ENCODE measurements around the gene RABGAP1L.
"Not testable (repeated sequence)": the region's sequence is repeated elsewhere in the genome, so short reads cannot be mapped to it uniquely, and the experiment has no call there.

RABGAP1L gene

GRCh38 chr1:174159252-174160108 is at the start of gene RABGAP1L:
Gene RABGAP1L (plus strand): TSS chr1:174159520.
- peak; percentile 74 to 89 for DNase-seq (ENCODE audit: low read depth in 2 of 2, low spot score in 1 of 2)

DNA sequence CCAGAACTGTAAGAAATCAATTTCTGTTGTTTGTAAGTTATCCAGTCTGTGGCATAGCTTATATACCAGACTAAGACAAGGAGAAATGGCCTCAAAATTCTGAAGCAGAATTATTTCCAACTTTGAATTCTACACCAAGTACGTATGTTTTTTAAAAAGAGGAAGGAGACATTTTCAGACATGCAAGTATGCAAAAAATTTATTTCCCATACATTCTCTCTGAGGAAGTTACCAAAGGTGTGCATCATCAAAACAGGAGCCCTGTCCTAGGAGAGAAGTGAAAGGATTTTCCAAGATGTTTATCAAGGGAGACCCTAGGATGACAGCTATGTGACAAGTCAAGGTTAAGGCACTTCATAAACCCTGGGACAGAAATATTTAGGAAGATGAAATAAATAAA is 49.3 kb upstream of the RABGAP1L start:
- DNase-seq (ENCODE audit: low read depth in 2 of 2, low spot score in 1 of 2): no peak

GRCh38 chr1:174112489-174113162 is 46.7 kb upstream of the RABGAP1L start:
- no peak for DNase-seq (ENCODE audit: low read depth in 2 of 2, low spot score in 1 of 2)

- DNase-seq (ENCODE audit: low read depth in 2 of 2, low spot score in 1 of 2): no peak
These were observed 45.2 kb upstream of the RABGAP1L start for GRCh38 chr1:174114106-174114505.

GRCh38 chr1:174114788-174115448 is 44.4 kb upstream of the RABGAP1L start:
- DNase-seq (ENCODE audit: low read depth in 2 of 2, low spot score in 1 of 2): no peak

- DNase-seq (ENCODE audit: low read depth in 2 of 2, low spot score in 1 of 2): no peak
These were observed 43.3 kb upstream of the RABGAP1L start for GRCh38 chr1:174116042-174116441.

- no peak for DNase-seq (ENCODE audit: low read depth in 2 of 2, low spot score in 1 of 2)
These were observed 40.6 kb upstream of the RABGAP1L start for GRCh38 chr1:174118751-174119150.

GRCh38 chr1:174122318-174122717 is 37.0 kb upstream of the RABGAP1L start:
- not testable (repeated sequence) for DNase-seq (ENCODE audit: low read depth in 2 of 2, low spot score in 1 of 2)

GRCh38 chr1:174123843-174124242 is 35.5 kb upstream of the RABGAP1L start:
- no peak for DNase-seq (ENCODE audit: low read depth in 2 of 2, low spot score in 1 of 2)

DNA sequence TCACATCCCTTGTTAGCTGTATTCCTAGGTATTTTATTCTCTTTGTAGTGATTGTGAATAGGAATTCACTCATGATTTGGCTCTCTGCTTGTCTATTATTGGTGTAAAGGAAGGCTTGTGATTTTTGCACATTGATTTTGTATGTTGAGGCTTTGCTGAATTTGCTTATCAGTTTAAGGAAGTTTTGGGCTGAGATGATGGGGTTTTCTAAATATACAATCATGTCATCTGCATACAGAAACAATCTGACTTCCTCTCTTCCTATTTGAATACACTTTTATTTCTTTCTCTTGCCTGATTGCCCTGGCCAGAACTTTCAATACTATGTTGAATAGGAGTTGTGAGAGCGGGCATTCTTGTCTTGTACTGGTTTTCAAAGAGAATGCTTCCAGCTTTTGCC is 32.1 kb upstream of the RABGAP1L start:
- DNase-seq (ENCODE audit: low read depth in 2 of 2, low spot score in 1 of 2): not testable (repeated sequence)

- no peak for DNase-seq (ENCODE audit: low read depth in 2 of 2, low spot score in 1 of 2)
These were observed 28.2 kb upstream of the RABGAP1L start for GRCh38 chr1:174131032-174131638.

DNA sequence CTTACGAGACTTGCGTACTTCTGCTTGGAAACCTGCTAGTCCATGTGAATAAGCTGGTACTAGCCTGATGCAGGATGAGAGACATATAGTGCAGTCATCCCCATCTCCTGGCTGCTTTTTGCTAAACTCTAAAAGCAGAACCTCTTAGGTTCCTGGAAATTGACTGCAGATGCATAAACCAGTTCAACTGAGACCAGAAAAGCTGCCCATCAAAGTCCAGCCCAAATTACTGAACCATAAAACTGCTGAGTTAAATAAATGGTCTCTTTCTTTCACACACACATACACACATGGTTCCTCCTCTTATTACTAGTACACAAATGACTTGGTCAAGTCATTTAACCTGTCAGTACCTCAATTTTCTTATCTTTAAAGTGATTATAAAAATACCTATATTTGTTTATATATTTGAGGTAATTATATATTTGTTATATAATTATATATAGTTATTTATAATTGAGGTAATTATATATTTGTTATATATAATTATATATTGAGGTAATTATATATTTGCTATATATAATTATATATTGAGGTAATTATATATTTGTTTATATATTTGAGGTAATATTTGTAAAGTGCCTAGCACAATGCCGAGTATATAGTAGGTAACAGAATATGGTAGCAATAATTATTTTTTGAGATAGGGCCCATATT is 25.2 kb upstream of the RABGAP1L start:
- DNase-seq (ENCODE audit: low read depth in 2 of 2, low spot score in 1 of 2): no peak

GRCh38 chr1:174135211-174135610 is 24.1 kb upstream of the RABGAP1L start:
- DNase-seq (ENCODE audit: low read depth in 2 of 2, low spot score in 1 of 2): no peak

DNA sequence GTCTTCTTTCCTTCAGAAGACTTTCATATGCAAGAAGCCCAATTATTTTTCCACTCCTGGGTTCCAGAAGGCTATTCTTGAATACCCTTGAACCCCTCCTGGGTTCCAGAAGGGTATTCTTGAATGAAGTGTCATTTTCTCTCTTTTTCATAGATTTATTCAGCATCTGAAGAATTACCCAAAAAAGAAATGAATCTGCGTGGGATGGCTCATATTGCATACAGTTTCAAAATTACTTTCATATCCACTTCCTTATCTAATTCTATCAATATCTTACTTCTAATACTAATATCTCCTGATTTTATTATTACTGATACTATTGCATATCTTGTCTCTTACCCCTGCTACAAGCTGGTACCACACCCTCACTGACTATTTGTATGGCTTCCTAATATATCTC is 22.6 kb upstream of the RABGAP1L start:
- no peak for DNase-seq (ENCODE audit: low read depth in 2 of 2, low spot score in 1 of 2)

GRCh38 chr1:174142836-174143235 is 16.5 kb upstream of the RABGAP1L start:
- no peak for DNase-seq (ENCODE audit: low read depth in 2 of 2, low spot score in 1 of 2)

DNA sequence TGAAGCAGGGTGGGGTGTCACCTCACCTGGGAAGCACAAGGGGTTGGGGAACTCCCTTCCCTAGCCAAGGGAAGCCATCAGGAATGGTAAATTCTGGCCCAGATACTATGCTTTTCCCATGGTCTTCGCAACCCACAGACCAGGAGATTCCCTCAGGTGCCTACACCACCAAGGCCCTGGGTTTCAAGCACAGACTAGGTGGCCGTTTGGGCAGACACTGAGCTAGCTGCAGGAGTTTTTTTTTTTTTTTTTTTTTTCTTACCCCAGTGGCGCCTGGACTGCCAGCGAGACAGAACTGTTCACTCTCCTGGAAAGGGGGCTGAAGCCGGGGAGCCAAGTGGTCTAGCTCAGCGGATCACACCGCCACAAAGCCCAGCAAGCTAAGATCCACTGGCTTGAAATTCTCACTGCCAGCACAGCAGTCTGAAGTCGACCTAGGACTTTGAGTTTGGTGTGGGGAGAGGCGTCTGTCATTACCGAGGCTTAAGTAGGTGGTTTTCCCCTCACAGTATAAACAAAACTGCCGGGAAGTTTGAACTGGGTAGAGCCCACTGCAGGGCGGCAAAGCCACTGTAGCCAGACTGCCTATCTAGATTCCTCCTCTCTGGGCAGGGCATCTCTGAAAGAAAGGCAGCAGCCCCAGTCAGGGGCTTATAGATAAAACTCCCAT is 15.5 kb upstream of the RABGAP1L start:
- DNase-seq (ENCODE audit: low read depth in 2 of 2, low spot score in 1 of 2): not testable (repeated sequence)

DNA sequence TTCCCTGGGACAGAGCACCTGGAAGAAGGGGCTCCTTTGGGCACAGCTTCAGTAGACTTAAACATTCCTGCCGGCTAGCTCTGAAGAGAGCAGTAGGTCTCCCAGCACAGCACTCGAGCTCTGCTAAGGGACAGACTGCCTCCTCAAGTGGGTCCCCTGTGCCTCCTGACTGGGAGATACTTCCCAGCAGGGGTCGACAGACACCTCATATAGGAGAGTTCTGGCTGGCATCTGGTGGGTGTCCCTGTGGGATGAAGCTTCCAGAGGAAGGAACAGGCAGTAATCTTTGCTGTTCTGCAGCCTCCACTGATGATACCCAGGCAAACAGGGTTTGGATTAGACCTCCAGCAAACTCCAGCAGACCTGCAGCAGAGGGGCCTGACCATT is 14.9 kb upstream of the RABGAP1L start:
- not testable (repeated sequence) for DNase-seq (ENCODE audit: low read depth in 2 of 2, low spot score in 1 of 2)

GRCh38 chr1:174149216-174149615 is 10.1 kb upstream of the RABGAP1L start:
- no peak for DNase-seq (ENCODE audit: low read depth in 2 of 2, low spot score in 1 of 2)

- no peak for DNase-seq (ENCODE audit: low read depth in 2 of 2, low spot score in 1 of 2)
These were observed 8.8 kb upstream of the RABGAP1L start for GRCh38 chr1:174150499-174150898.

DNA sequence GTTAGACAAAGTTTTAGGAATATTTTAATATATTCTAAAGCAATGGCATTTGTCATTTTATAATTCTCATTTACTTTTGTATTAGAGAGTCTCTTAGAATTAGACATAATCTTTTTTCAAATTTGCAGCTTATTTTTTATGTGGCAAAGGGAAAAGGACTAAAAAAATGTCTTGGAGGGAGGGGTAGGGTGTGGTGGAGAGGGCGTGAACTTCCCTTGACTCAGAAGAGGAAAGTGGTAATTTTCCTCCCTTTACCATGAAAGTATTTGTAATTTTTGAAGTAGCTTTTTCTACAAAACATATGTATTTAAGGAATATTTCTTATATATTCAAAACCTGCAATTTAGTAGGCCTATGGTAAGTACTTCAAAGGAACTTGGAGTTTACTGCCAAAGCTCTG is 6.9 kb upstream of the RABGAP1L start:
- no peak for DNase-seq (ENCODE audit: low read depth in 2 of 2, low spot score in 1 of 2)

Measured in stimulated activated CD8-positive, alpha-beta memory T cell treated with anti-CD3 and anti-CD28 coated beads, Interleukin-4, amount 100 ng/mL, for 1 hour (primary cell).